Keratinocyte (primary cell): ENCODE data around the gene KIAA1191.

Experiments
- EZH2 ChIP-seq: IDR thresholded peaks from one replicate; pipeline ENCODE4 v1.6.1; 2012; ENCODE audit warnings: inconsistent platforms, mild to moderate bottlenecking, low read length, moderate library complexity
- TF ChIP-seq, protein P1 (sequence below), 3 experiments: IDR thresholded peaks in 1 of 3; conservative IDR thresholded peaks in 1 of 3; optimal IDR thresholded peaks in 1 of 3; 2 replicates in 2 of 3; 3 replicates in 1 of 3; pipeline versions ENCODE3 to v1.5.1; 2011; ENCODE audit warnings: low read length in 3 of 3, mild to moderate bottlenecking in 3 of 3, moderate library complexity in 2 of 3, control low read depth in 1 of 3, inconsistent platforms in 1 of 3; ENCODE audit not compliant: insufficient read depth in 2 of 3; ENCODE audit errors: extremely low read depth in 1 of 3

DNA sequence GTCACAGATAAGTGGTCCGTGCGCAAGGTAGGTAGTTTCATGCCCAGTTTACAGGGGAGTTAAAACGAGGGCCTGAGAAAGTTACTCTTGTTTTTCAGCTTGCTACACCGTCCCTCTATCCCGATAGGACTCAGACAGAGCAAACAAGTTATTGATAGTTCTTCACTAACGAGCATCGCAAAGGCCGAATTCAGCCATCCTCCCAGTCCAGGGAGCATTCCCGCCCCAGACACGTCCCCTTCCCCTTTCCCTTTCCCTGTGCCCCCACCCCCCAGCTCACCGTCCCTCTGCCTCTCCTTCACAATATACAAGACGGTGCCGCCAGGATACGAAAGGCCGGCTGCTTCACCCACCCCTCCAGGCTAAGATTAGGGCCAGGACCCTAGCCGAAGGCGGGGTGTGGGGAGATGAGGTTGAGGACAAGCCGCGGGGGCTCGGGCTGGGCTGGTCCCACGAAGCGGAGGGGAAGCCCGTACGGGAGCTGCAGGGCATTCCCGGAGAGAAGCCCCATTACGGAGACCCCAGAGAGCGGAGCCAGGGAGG is 599 bp downstream of the KIAA1191 start:
- TF ChIP-seq, protein P1, sequence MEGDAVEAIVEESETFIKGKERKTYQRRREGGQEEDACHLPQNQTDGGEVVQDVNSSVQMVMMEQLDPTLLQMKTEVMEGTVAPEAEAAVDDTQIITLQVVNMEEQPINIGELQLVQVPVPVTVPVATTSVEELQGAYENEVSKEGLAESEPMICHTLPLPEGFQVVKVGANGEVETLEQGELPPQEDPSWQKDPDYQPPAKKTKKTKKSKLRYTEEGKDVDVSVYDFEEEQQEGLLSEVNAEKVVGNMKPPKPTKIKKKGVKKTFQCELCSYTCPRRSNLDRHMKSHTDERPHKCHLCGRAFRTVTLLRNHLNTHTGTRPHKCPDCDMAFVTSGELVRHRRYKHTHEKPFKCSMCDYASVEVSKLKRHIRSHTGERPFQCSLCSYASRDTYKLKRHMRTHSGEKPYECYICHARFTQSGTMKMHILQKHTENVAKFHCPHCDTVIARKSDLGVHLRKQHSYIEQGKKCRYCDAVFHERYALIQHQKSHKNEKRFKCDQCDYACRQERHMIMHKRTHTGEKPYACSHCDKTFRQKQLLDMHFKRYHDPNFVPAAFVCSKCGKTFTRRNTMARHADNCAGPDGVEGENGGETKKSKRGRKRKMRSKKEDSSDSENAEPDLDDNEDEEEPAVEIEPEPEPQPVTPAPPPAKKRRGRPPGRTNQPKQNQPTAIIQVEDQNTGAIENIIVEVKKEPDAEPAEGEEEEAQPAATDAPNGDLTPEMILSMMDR (optimal IDR thresholded peaks at IDR 0.05 in 1 of 3, IDR thresholded peaks at IDR 0.05 in 1 of 3, conservative IDR thresholded peaks at IDR 0.05 in 1 of 3; ENCODE audit: extremely low read depth in 1 of 3, insufficient read depth in 2 of 3, low read length in 3 of 3), result no peak
- no peak for TF ChIP-seq EZH2
